Measurements from ENCODE around the gene DAB1. TPM values are rescaled to one million over a fixed set of nuclear protein-coding genes. Genes with fewer than 3 reads are reported as not detected.

DAB1 gene
- total RNA-seq, 1 donor from 2014 or later = 1.6 TPM

DNA sequence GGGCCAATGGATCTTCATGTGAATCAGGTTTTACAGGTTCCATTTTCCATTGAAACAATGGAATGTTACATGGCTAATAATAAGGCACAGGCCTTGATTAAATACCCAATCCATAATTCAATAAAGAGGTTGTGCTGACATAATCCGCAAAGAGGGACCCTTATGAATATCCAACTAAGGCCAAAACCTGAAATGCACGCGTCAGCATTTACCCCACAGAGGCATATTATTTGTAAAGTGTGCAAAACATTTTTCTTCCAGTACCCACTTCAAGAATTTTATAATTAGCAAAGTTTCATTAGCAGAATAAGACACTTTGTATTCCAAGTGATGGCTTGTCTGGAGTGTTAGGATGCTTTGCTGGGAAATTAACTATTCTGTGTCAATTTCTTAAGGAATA, 237.4 kb downstream of the DAB1 start:
- FAIRE-seq (no peak), DNase-seq (ENCODE audit: low read depth) (no peak)
- no peak overlapping the region for H2AFZ ChIP-seq (ENCODE audit: low read depth, low read length)
- no peaks in the 10 kb centered on the region for H4K20me1 ChIP-seq (ENCODE audit: insufficient read depth, low read length)
- Mint-ChIP-seq H3K27me3 (ENCODE audit: low read depth, unreplicated experiment) (peaks cover 3% of the 10 kb centered on the region), H3K36me3 (ENCODE audit: low read depth, unreplicated experiment) (no peaks in the 10 kb centered on the region), H3K9me3 (ENCODE audit: unreplicated experiment) (no peaks in the 10 kb centered on the region), H3K27ac (ENCODE audit: unreplicated experiment) (no peak overlapping the region), H3K4me1 (ENCODE audit: low read depth, unreplicated experiment) (peaks cover 3% of the 10 kb centered on the region), H3K4me3 (ENCODE audit: unreplicated experiment) (no peak overlapping the region)
- H3K4me3 ChIP-seq (ENCODE audit: insufficient read depth, low read depth, low read length) = no peak overlapping the region
- no peaks in the 10 kb centered on the region for H3K4me1 ChIP-seq (ENCODE audit: insufficient read depth, low read length)
- no peak overlapping the region for H3K4me2 ChIP-seq (ENCODE audit: low read length)
- no peak overlapping the region for H3K27ac ChIP-seq (ENCODE audit: low read depth, low read length)
- no peaks in the 10 kb centered on the region for H3K27me3 ChIP-seq (ENCODE audit: insufficient read depth, low read length)
- H3K79me2 ChIP-seq (ENCODE audit: insufficient read depth, low read length) = no peaks in the 10 kb centered on the region
- TF ChIP-seq, protein P1, sequence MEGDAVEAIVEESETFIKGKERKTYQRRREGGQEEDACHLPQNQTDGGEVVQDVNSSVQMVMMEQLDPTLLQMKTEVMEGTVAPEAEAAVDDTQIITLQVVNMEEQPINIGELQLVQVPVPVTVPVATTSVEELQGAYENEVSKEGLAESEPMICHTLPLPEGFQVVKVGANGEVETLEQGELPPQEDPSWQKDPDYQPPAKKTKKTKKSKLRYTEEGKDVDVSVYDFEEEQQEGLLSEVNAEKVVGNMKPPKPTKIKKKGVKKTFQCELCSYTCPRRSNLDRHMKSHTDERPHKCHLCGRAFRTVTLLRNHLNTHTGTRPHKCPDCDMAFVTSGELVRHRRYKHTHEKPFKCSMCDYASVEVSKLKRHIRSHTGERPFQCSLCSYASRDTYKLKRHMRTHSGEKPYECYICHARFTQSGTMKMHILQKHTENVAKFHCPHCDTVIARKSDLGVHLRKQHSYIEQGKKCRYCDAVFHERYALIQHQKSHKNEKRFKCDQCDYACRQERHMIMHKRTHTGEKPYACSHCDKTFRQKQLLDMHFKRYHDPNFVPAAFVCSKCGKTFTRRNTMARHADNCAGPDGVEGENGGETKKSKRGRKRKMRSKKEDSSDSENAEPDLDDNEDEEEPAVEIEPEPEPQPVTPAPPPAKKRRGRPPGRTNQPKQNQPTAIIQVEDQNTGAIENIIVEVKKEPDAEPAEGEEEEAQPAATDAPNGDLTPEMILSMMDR (IDR thresholded peaks at IDR 0.05; ENCODE audit: insufficient read depth, low read depth, low read length) = no peak
- TF ChIP-seq EZH2 (IDR thresholded peaks at IDR 0.05; ENCODE audit: insufficient read depth, low read length) = no peak
- H3K9me3 ChIP-seq (ENCODE audit: insufficient read depth, low read depth, low read length) = no peaks in the 10 kb centered on the region
- H3K9ac ChIP-seq (ENCODE audit: low read length) = no peak overlapping the region
- no peaks in the 10 kb centered on the region for H3K36me3 ChIP-seq (ENCODE audit: insufficient read depth, low read length)

DNA sequence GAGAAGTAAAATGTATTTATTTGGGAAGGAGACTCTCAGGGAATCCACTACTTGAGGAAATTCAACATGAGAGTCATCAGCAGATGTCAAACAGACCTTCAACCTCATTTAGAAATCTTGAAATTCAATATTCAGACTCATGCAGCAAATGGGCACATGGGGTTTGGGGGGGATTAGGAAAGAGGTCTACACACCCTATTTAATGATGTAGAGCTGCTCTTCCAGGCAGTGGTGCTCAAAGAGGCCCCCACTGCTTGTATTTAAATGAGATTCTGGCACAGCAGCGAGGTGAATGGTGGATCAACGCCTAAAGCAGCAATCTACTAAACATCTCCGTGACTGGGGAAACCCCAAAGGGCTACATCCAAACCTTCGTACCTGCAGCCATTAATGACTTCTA, 244.9 kb downstream of the DAB1 start:
- no peaks in the 10 kb centered on the region for H3K36me3 ChIP-seq (ENCODE audit: insufficient read depth, low read length)
- no peak overlapping the region for H2AFZ ChIP-seq (ENCODE audit: low read depth, low read length)
- Mint-ChIP-seq H3K27me3 (ENCODE audit: low read depth, unreplicated experiment) (peaks cover 6% of the 10 kb centered on the region), H3K4me1 (ENCODE audit: low read depth, unreplicated experiment) (no peaks in the 10 kb centered on the region), H3K9me3 (ENCODE audit: unreplicated experiment) (no peaks in the 10 kb centered on the region), H3K4me3 (ENCODE audit: unreplicated experiment) (no peak overlapping the region), H3K36me3 (ENCODE audit: low read depth, unreplicated experiment) (no peaks in the 10 kb centered on the region), H3K27ac (ENCODE audit: unreplicated experiment) (no peak overlapping the region)
- H3K4me2 ChIP-seq (ENCODE audit: low read length) = no peak overlapping the region
- FAIRE-seq = no peak
- no peaks in the 10 kb centered on the region for H3K27me3 ChIP-seq (ENCODE audit: insufficient read depth, low read length)
- H3K4me3 ChIP-seq (ENCODE audit: insufficient read depth, low read depth, low read length) = no peak overlapping the region
- H3K79me2 ChIP-seq (ENCODE audit: insufficient read depth, low read length) = no peaks in the 10 kb centered on the region
- no peak for DNase-seq (ENCODE audit: low read depth)
- no peak overlapping the region for H3K9ac ChIP-seq (ENCODE audit: low read length)
- no peak for TF ChIP-seq EZH2 (IDR thresholded peaks at IDR 0.05; ENCODE audit: insufficient read depth, low read length)
- TF ChIP-seq, protein P1 (IDR thresholded peaks at IDR 0.05; ENCODE audit: insufficient read depth, low read depth, low read length) = no peak
- no peaks in the 10 kb centered on the region for H3K4me1 ChIP-seq (ENCODE audit: insufficient read depth, low read length)
- H3K9me3 ChIP-seq (ENCODE audit: insufficient read depth, low read depth, low read length) = no peaks in the 10 kb centered on the region
- H4K20me1 ChIP-seq (ENCODE audit: insufficient read depth, low read length) = no peaks in the 10 kb centered on the region
- no peak overlapping the region for H3K27ac ChIP-seq (ENCODE audit: low read depth, low read length)

DNA sequence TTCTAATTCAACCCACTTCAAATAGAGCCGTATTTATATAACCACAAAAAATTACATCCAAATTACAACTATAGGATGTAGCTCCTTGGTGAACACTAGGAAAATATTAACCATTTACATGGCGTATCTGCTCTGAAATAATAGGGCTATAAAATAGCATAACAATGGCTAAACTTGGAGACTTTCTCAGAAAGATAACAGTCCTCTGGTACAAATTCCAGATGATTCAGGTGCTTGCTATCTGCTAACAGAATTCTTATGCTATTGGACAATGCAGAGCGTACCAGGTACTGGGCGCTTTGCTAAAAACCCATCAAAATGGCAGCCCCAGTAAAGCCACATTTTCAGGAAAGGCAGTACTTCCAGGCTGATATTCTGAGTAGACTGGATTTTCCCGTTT, 248.4 kb downstream of the DAB1 start:
- Mint-ChIP-seq H3K27me3 (ENCODE audit: low read depth, unreplicated experiment) (peaks cover under 1% of the 10 kb centered on the region), H3K4me1 (ENCODE audit: low read depth, unreplicated experiment) (no peaks in the 10 kb centered on the region), H3K9me3 (ENCODE audit: unreplicated experiment) (no peaks in the 10 kb centered on the region), H3K4me3 (ENCODE audit: unreplicated experiment) (no peak overlapping the region), H3K36me3 (ENCODE audit: low read depth, unreplicated experiment) (no peaks in the 10 kb centered on the region), H3K27ac (ENCODE audit: unreplicated experiment) (no peak overlapping the region)
- Histone ChIP-seq H3K36me3 (ENCODE audit: insufficient read depth, low read length) (no peaks in the 10 kb centered on the region), H3K4me1 (ENCODE audit: insufficient read depth, low read length) (no peaks in the 10 kb centered on the region), H3K79me2 (ENCODE audit: insufficient read depth, low read length) (no peaks in the 10 kb centered on the region), H4K20me1 (ENCODE audit: insufficient read depth, low read length) (no peaks in the 10 kb centered on the region), H2AFZ (ENCODE audit: low read depth, low read length) (no peak overlapping the region), H3K27me3 (ENCODE audit: insufficient read depth, low read length) (no peaks in the 10 kb centered on the region), H3K27ac (ENCODE audit: low read depth, low read length) (no peak overlapping the region), H3K4me2 (ENCODE audit: low read length) (no peak overlapping the region), H3K9ac (ENCODE audit: low read length) (no peak overlapping the region), H3K9me3 (ENCODE audit: insufficient read depth, low read depth, low read length) (no peaks in the 10 kb centered on the region), H3K4me3 (ENCODE audit: insufficient read depth, low read depth, low read length) (no peak overlapping the region)
- FAIRE-seq (no peak), DNase-seq (ENCODE audit: low read depth) (no peak)
- TF ChIP-seq, protein P1 (IDR thresholded peaks at IDR 0.05; ENCODE audit: insufficient read depth, low read depth, low read length) = no peak
- TF ChIP-seq EZH2 (IDR thresholded peaks at IDR 0.05; ENCODE audit: insufficient read depth, low read length) = no peak

Measured in astrocyte (in vitro differentiated cells and primary cell).